H9 (cell line): ENCODE measurements around the gene ASTN2. TPM values are rescaled to one million over a fixed set of nuclear protein-coding genes. Genes with fewer than 3 reads are reported as not detected.

Experiments
- DNase-seq: peaks from one replicate; pipeline ENCODE4 v3.0.0-alpha.2; 2017
- H2AFZ ChIP-seq: one replicate; pipeline ENCODE4 v1.6.1; 2013; ENCODE audit warnings: mild to moderate bottlenecking, low read length, control low read depth, moderate library complexity
- H2AK5ac ChIP-seq: 2 replicates; pipeline ENCODE4 v1.6.1; 2013; ENCODE audit warnings: low read length, control low read depth, mixed read lengths; ENCODE audit not compliant: insufficient read length
- H2BK120ac ChIP-seq: one replicate; pipeline ENCODE4 v1.6.1; 2013; ENCODE audit warnings: low read depth, mild to moderate bottlenecking, low read length, control low read depth, inconsistent platforms; ENCODE audit not compliant: poor library complexity, severe bottlenecking
- H2BK12ac ChIP-seq: 2 replicates; pipeline ENCODE4 v1.6.1; 2013; ENCODE audit warnings: low read length, control low read depth, mixed read lengths, low read depth; ENCODE audit not compliant: insufficient read length
- H2BK15ac ChIP-seq: 2 replicates; pipeline ENCODE4 v1.6.1; 2013; ENCODE audit warnings: low read depth, low read length, control low read depth
- H2BK20ac ChIP-seq: one replicate; pipeline ENCODE4 v1.6.1; 2013; ENCODE audit warnings: low read depth, mild to moderate bottlenecking, low read length, control low read depth, inconsistent platforms; ENCODE audit not compliant: poor library complexity, severe bottlenecking
- H2BK5ac ChIP-seq: 2 replicates; pipeline ENCODE4 v1.6.1; 2013; ENCODE audit warnings: low read length, control low read depth, mixed read lengths; ENCODE audit not compliant: insufficient read length
- H3K14ac ChIP-seq: 2 replicates; pipeline ENCODE4 v1.6.1; 2013; ENCODE audit warnings: low read length, control low read depth; ENCODE audit not compliant: insufficient read depth
- H3K18ac ChIP-seq: 2 replicates; pipeline ENCODE4 v1.6.1; 2013; ENCODE audit warnings: low read depth, mild to moderate bottlenecking, mixed read lengths, low read length, control low read depth; ENCODE audit not compliant: insufficient read length
- H3K23ac ChIP-seq: 2 replicates; pipeline ENCODE4 v1.6.1; 2013; ENCODE audit warnings: low read length, control low read depth, mixed read lengths, low read depth; ENCODE audit not compliant: insufficient read length
- H3K23me2 ChIP-seq: 2 replicates; pipeline ENCODE4 v1.6.1; 2013; ENCODE audit warnings: low read depth, mild to moderate bottlenecking, mixed read lengths, low read length, control low read depth; ENCODE audit not compliant: insufficient read length, poor library complexity, severe bottlenecking
- H3K27ac ChIP-seq: 2 replicates; pipeline ENCODE4 v1.5.1; 2013; ENCODE audit warnings: low read length, control low read depth, mixed read lengths, low read depth; ENCODE audit not compliant: insufficient read length
- H3K27me3 ChIP-seq: 2 replicates; pipeline ENCODE4 v1.6.1; 2013; ENCODE audit warnings: low read length, control low read depth, inconsistent platforms; ENCODE audit not compliant: insufficient read depth
- H3K4ac ChIP-seq: 2 replicates; pipeline ENCODE4 v1.6.1; 2013; ENCODE audit warnings: low read depth, mild to moderate bottlenecking, control low read depth, inconsistent platforms, low read length, moderate library complexity
- H3K4me1 ChIP-seq: 2 replicates; pipeline ENCODE4 v1.6.1; 2013; ENCODE audit warnings: low read length, control low read depth, inconsistent platforms; ENCODE audit not compliant: insufficient read depth
- H3K4me2 ChIP-seq: 2 replicates; pipeline ENCODE4 v1.6.1; 2013; ENCODE audit warnings: low read length, control low read depth, mixed read lengths; ENCODE audit not compliant: insufficient read length, insufficient read depth
- H3K56ac ChIP-seq: 2 replicates; pipeline ENCODE4 v1.6.1; 2013; ENCODE audit warnings: low read depth, mild to moderate bottlenecking, mixed read lengths, low read length, control low read depth; ENCODE audit not compliant: insufficient read length
- H3K79me1 ChIP-seq: 2 replicates; pipeline ENCODE4 v1.6.1; 2013; ENCODE audit warnings: low read depth, mild to moderate bottlenecking, moderate library complexity, low read length, control low read depth, inconsistent platforms; ENCODE audit not compliant: insufficient read depth, poor library complexity, severe bottlenecking
- H3K79me2 ChIP-seq: 2 replicates; pipeline ENCODE4 v1.6.1; 2013; ENCODE audit warnings: low read length, control low read depth, inconsistent platforms; ENCODE audit not compliant: insufficient read depth
- H3K9ac ChIP-seq: 2 replicates; pipeline ENCODE4 v1.6.1; 2013; ENCODE audit warnings: low read length, control low read depth, mixed read lengths; ENCODE audit not compliant: insufficient read length; ENCODE audit errors: extremely low read depth
- H3K9me3 ChIP-seq: one replicate; pipeline ENCODE4 v1.6.1; 2013; ENCODE audit warnings: low read depth, low read length, inconsistent platforms; ENCODE audit not compliant: control insufficient read depth
- H3T11ph ChIP-seq: one replicate; pipeline ENCODE4 v1.6.1; 2013; ENCODE audit warnings: mild to moderate bottlenecking, low read length, control low read depth, inconsistent platforms
- H4K20me1 ChIP-seq: one replicate; pipeline ENCODE4 v1.6.1; 2013; ENCODE audit not compliant: control insufficient read depth, insufficient read length, insufficient read depth
- H4K5ac ChIP-seq: 2 replicates; pipeline ENCODE4 v1.6.1; 2013; ENCODE audit warnings: low read depth, mild to moderate bottlenecking, mixed read lengths, low read length, control low read depth; ENCODE audit not compliant: insufficient read length
- H4K8ac ChIP-seq: replicated peaks from 2 replicates; pipeline ENCODE4 v1.6.1; 2013; ENCODE audit warnings: low read length, control low read depth, mixed read lengths, low read depth; ENCODE audit not compliant: insufficient read length
- H4K91ac ChIP-seq: 2 replicates; pipeline ENCODE4 v1.6.1; 2013; ENCODE audit warnings: low read depth, mild to moderate bottlenecking, moderate library complexity, mixed read lengths, low read length, control low read depth; ENCODE audit not compliant: insufficient read length
- H3K27ac Mint-ChIP-seq, 3 experiments: 2 replicates in 2 of 3; 3 replicates in 1 of 3; pipeline ENCODE4 v1.8.0; 2020 to 2021; ENCODE audit warnings: mixed read lengths in 3 of 3, mild to moderate bottlenecking in 1 of 3, moderate library complexity in 1 of 3
- H3K27me3 Mint-ChIP-seq: 2 replicates; pipeline ENCODE4 v1.8.0; 2021; ENCODE audit warnings: low read depth, mild to moderate bottlenecking, moderate library complexity, mixed read lengths
- H3K36me3 Mint-ChIP-seq, 3 experiments: 2 replicates in 2 of 3; 3 replicates in 1 of 3; pipeline ENCODE4 v1.8.0; 2020 to 2021; ENCODE audit warnings: low read depth in 3 of 3, mixed read lengths in 3 of 3; ENCODE audit not compliant: insufficient read depth in 1 of 3
- H3K4me1 Mint-ChIP-seq, 2 experiments: 2 replicates each; pipeline ENCODE4 v1.8.0; 2020; ENCODE audit warnings: mixed read lengths in 2 of 2
- H3K4me3 Mint-ChIP-seq, 2 experiments: 2 replicates in 1 of 2; 3 replicates in 1 of 2; pipeline ENCODE4 v1.8.0; 2020 to 2021; ENCODE audit warnings: mild to moderate bottlenecking in 2 of 2, mixed read lengths in 2 of 2, moderate library complexity in 1 of 2
- H3K9me3 Mint-ChIP-seq, 2 experiments: 2 replicates in 1 of 2; 3 replicates in 1 of 2; pipeline ENCODE4 v1.8.0; 2020; ENCODE audit warnings: mild to moderate bottlenecking in 2 of 2, mixed read lengths in 2 of 2, moderate library complexity in 1 of 2
- WGBS: extraction: QIAGEN DNeasy Blood & Tissue Kit; methylation state at CpG from one replicate; pipeline ENCODE4 v1.1.7; 2013; ENCODE audit warnings: missing lambda C conversion rate, low lambda C conversion rate, mixed read lengths; ENCODE audit not compliant: insufficient read length; ENCODE audit errors: extremely low coverage; 5-methylcytosine and 5-hydroxymethylcytosine counted together
- total RNA-seq: library from RNA; stranded (reverse); gene quantifications from 2 replicates; pipeline ENCODE4 v1.2.1, GENCODE V29; 2021
- TF ChIP-seq, protein P1 (sequence below): fragments of 200-600 bp; sonication (generic); conservative IDR thresholded peaks from 3 replicates; pipeline ENCODE4 v1.8.0; 2021; ENCODE audit warnings: antibody characterized with exemption, mild to moderate bottlenecking

The ASTN2 gene
- total RNA-seq, 1 experiment from 2014 or later: 9.7 TPM

GRCh38 chr9:116476935-116477381, 937.9 kb downstream of the ASTN2 start:
- no peak overlapping the region for H2AK5ac ChIP-seq
- H3K9me3 Mint-ChIP-seq: no peaks in the 10 kb centered on the region
- peak overlapping the region; percentile 44; the same call in 1 of the 2 replicates for H3K14ac ChIP-seq
- H3K27ac ChIP-seq: no peak overlapping the region
- DNase-seq: no peak
- H2AFZ ChIP-seq: no peak overlapping the region
- no peak overlapping the region for H2BK20ac ChIP-seq
- H3K79me2 ChIP-seq: no peaks in the 10 kb centered on the region
- H4K91ac ChIP-seq: no peak overlapping the region
- peaks cover 24 to 27% of the 10 kb centered on the region in 2 experiments for H3K4me1 Mint-ChIP-seq
- no peak overlapping the region for H4K8ac ChIP-seq
- peaks cover 12% of the 10 kb centered on the region for H3K4me1 ChIP-seq
- H2BK12ac ChIP-seq: no peak overlapping the region
- H2BK5ac ChIP-seq: no peak overlapping the region
- H3K4me3 Mint-ChIP-seq: no peak overlapping the region
- no peaks in the 10 kb centered on the region; the same call in none of the 2 replicates for H3K27me3 Mint-ChIP-seq
- no peaks in the 10 kb centered on the region for H4K20me1 ChIP-seq
- H3K23ac ChIP-seq: no peak overlapping the region
- H3K9ac ChIP-seq: no peak overlapping the region
- no peaks in the 10 kb centered on the region for H3K27me3 ChIP-seq
- TF ChIP-seq, protein P1, sequence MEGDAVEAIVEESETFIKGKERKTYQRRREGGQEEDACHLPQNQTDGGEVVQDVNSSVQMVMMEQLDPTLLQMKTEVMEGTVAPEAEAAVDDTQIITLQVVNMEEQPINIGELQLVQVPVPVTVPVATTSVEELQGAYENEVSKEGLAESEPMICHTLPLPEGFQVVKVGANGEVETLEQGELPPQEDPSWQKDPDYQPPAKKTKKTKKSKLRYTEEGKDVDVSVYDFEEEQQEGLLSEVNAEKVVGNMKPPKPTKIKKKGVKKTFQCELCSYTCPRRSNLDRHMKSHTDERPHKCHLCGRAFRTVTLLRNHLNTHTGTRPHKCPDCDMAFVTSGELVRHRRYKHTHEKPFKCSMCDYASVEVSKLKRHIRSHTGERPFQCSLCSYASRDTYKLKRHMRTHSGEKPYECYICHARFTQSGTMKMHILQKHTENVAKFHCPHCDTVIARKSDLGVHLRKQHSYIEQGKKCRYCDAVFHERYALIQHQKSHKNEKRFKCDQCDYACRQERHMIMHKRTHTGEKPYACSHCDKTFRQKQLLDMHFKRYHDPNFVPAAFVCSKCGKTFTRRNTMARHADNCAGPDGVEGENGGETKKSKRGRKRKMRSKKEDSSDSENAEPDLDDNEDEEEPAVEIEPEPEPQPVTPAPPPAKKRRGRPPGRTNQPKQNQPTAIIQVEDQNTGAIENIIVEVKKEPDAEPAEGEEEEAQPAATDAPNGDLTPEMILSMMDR: no peak
- no peaks in the 10 kb centered on the region for H3K79me1 ChIP-seq
- H3K4ac ChIP-seq: no peak overlapping the region
- no peak overlapping the region for H2BK15ac ChIP-seq
- no peak overlapping the region for H3K18ac ChIP-seq
- peaks cover 0 to 5% (median 3%) of the 10 kb centered on the region in 3 experiments; a peak in 3 of 7 replicates for H3K36me3 Mint-ChIP-seq
- no CpG with 5 or more reads among the region's 10 CpGs for WGBS
- no peak overlapping the region for H4K5ac ChIP-seq
- peak overlapping the region in 2 of 3 experiments; percentile 33 to 84; a peak in 2 of 7 replicates for H3K27ac Mint-ChIP-seq
- no peak overlapping the region for H2BK120ac ChIP-seq
- no peaks in the 10 kb centered on the region for H3K9me3 ChIP-seq
- H3T11ph ChIP-seq: no peak overlapping the region
- H3K56ac ChIP-seq: no peak overlapping the region
- H3K4me2 ChIP-seq: no peak overlapping the region
- no peaks in the 10 kb centered on the region for H3K23me2 ChIP-seq
